Measurements from ENCODE around the gene MRNIP.

The MRNIP gene

GRCh38 chr5:179821298-179822058 is 37.1 kb downstream of the MRNIP start:
- DNase-seq (ENCODE audit: low read depth) = no peak

- no peak for DNase-seq (ENCODE audit: low read depth)
Measured at GRCh38 chr5:179820483-179821297, 37.9 kb downstream of the MRNIP start, which contains the start of gene SQSTM1. SQSTM1 (plus strand) TSS chr5:179820905; CDS start chr5:179820937, 32 bp downstream.

DNA sequence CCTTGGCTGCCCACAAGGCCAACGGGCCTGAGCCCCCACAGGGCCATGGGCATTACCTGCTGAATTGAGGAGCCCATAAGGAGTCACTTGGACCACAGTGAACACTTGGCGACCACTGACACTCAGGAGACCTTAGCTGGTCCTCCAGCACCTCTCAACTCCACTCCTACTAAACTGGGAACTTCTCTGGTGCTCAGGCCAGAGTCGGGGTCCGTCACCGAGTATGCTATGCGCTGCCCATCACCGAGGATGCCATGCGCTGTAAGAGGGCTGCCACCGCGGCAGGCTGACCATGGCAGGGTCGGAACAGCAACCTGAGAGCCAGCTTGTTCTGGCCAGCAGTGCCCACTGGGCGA is 38.5 kb downstream of the MRNIP start:
- DNase-seq (ENCODE audit: low read depth) = no peak

- no peak for DNase-seq (ENCODE audit: low read depth)
Measured at GRCh38 chr5:179819296-179820126, 39.1 kb downstream of the MRNIP start.

DNA sequence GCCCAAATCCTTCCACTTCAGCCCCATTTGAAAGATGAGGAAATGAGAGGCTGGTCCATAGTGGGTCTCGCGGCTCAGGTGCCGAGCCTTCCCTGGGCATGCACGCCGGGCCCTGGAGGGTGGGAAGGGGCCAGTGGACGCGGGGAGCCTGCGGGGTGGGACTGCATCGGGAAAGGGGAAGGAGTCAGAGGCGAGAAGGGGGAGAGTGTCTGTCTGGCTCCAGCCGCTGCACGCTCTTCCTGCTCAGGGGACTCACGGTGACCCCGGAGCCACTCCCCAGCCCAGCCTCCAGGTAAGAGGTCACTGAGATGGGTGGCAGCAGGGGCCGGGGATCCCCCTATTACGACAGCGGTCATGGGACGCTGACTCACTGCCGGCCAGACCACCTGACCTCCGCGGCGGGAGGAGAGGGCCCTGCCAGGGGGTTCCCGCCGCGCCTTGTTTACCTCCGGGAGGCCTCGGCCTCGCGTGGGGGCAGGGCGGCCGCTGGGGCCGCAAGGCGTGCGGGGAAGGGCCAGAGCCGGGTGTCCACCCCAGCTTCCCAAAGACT is 39.8 kb downstream of the MRNIP start:
- peak; percentile 86 for DNase-seq (ENCODE audit: low read depth)

DNA sequence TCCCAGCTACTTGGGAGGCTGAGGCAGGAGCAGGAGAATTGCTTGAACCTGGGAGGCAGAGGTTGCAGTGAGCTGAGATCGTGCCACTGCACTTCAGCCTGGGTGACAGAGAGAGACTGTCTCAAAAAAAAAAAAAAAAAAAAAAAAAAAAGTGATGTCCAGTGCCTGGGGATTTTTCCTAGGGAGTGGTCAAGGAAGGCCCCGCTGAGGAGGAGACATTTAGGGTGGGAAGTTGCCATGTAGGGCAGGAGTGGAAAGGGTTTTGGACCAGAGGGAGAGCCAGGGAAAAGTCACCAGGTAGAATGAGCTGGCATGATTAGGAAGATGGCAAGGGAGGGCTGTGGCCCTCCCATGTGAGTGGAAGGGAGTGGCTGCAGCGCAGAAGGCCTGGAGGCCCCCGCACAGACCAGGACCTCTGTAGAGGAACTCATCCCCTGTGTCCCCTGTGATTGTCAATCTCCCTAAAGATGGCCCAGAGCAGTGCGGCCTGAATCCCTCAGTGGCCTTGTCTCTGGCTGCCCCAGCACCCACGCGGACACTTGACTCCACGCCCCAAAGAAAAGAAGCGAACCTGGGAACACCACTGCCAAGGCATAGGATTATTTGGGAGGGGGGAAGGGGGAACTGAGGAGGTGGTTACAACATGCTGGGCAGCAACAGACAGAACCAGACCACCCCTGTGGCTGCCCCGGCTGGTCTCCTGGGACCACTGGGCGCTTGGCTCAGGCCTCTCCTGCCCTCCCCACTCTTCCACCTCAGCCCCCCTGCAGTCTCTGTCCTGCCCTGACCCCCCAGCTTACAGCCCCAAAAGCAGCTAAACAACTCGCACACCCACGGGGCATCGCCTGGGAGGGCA is 40.5 kb downstream of the MRNIP start:
- DNase-seq (ENCODE audit: low read depth) = no peak

DNA sequence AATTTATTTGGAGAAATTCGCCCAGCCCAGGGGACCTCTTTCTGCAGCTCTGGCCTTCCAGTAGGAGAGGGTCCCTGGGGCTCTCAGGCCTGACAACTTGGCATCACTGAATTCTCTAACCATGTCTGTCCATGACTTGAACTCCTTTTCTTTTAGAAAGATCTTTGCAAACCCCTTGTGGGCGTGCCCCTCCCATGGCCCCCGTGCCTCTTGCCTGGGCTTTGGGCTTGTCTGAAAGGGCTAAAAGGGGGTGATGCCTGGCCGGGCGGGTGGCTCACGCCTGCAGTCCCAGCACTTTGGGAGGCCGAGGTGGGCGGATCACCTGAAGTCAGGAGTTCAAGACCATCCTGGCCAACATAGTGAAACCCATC is 41.2 kb downstream of the MRNIP start:
- no peak for DNase-seq (ENCODE audit: low read depth)

GRCh38 chr5:179816796-179817469 is 41.7 kb downstream of the MRNIP start:
- DNase-seq (ENCODE audit: low read depth) = no peak

DNA sequence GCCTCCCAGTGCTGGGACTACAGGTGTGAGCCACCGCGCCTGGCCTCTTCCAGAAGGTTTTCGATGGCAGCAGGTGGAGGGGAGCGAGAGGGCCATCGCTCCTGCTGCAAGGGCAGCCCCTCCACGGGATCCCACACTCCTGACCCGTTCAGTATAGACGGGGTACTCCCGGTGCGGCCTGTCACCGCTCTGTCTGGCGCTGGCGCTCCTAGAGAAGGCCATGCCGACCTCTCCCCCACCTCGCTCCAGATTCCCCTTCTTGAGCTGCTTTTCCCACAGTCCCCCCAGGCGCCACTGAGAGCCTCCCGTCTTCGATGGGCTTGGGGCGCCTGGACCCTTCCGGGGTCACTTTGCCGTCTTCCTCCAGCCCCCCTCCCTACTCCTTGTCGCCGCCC is 42.2 kb downstream of the MRNIP start:
- DNase-seq (ENCODE audit: low read depth) = no peak

GRCh38 chr5:179815491-179816249 is 42.9 kb downstream of the MRNIP start:
- no peak for DNase-seq (ENCODE audit: low read depth)

DNA sequence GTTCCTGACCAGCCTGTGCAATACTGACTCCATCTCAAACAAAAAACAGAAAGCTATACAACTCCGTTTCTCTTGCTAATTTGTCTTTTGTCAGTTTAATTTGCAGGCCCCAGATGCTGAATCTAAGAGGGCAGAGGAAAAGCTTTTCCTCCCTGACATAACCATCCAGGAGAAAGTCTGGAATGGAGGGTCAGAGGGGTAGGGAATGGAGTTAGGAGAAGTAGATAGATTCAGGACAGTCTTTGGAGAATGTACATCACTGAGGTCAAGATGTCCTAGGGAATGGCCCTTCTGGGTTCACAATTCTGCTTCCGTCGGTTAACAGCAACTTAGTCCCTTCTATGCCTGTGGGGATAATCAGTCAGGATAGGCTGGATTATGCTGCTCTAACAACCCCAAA is 44.5 kb downstream of the MRNIP start:
- no peak for DNase-seq (ENCODE audit: low read depth)

DNA sequence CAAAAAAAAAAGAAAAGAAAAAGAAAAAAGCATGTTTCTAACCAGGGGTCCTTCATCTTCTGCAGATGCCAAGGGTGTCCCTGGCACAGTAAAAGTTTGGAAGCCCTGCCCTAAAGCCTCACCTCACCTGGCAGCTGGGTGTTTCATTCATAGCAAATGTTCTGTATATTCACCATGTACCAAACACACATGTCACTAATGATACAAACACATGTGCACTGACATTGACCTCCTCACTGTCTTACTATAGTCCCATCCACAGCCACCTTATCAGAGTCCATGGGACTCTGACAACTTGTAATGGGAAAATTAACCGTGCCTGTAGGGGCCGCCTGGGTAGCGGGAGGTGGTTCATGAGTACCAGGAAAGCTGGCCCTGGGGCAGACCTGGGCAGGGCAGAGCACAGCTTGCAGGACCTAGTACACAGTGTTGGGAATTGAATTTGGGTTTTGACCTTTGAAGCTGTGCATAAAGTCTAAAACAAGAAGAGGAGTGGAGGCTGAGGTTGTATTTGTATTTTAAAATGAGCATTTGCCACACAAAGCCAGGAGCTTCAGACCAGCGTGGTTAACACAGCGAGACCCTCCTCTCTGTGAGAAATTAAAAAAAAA is 45.5 kb downstream of the MRNIP start:
- no peak for DNase-seq (ENCODE audit: low read depth)

DNA sequence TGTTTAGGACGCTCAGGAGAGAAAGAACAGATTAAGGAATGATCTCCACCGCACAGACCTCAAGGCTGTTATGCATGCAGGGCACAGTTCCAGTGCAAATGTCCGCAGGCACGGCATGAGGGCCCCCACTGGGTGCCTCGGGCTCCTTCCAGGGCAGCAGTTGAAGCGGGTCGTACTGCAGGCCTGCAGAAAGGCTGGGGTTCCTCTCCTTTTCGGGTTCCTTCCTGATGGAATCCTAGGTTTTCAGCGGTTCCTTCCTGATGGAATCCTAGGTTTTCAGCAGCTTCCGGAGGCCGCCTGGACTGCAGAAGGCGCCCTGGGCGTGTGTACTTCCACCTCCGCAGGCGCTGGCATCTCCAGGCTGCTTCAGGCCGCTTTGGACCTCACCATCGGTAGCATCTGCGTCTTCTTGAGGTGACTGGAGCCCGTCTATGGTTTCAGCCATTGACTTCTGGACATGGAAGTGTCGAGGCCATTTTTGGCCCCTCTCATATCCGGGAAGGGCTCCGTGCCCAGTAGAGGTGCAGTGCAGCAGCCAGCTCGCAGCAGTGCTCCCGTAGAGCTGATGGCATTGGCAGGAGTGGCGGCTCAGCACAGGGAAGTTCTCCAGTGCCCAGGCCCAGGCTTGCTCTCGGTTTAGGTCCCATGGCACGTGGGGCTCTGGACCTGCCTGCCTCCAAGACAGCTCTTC is 46.3 kb downstream of the MRNIP start:
- no peak for DNase-seq (ENCODE audit: low read depth)

GRCh38 chr5:179806250-179807048 is 52.2 kb downstream of the MRNIP start, which contains the start of gene MGAT4B:
MGAT4B (minus strand) TSS chr5:179806866; CDS start chr5:179806583, 283 bp downstream.
- DNase-seq (ENCODE audit: low read depth) = no peak

- DNase-seq (ENCODE audit: low read depth) = no peak
Measured at GRCh38 chr5:179805529-179806249, 52.9 kb downstream of the MRNIP start.

- no peak for DNase-seq (ENCODE audit: low read depth)
Measured at GRCh38 chr5:179805070-179805528, 53.5 kb downstream of the MRNIP start.

GRCh38 chr5:179804555-179804947 is 54.1 kb downstream of the MRNIP start:
- no peak for DNase-seq (ENCODE audit: low read depth)

Data from CMK (cell line).